Stimulated activated CD8-positive, alpha-beta memory T cell treated with anti-CD3 and anti-CD28 coated beads, Interleukin-7, amount 100 ng/mL, for 4 hours (primary cell): ENCODE measurements around the gene VEPH1.

Experiments used
- DNase-seq, 2 donors: peaks; one replicate each; pipeline ENCODE4 v3.0.0-alpha.2; 2020; ENCODE audit warnings: low read depth in 2 of 2

The VEPH1 gene

DNA sequence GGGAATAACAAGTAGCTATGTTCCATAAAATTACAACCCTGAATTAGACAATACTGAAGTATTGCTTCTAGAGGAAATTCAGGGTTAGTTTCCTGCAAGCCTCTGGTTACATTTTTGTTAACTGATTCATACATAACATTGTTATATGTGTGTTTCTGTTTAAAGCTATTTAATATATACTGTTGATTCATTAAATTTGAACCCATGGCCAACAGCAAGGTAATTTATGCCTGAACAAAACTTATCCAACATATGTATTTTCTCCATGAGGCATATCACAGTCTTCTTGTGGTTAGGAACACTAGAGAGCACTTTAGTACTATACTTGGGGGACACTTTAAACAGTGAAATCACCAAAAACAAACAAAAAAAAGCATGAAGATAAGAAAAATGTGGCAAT lies 114.2 kb downstream of the VEPH1 start:
- DNase-seq, result no peak

DNA sequence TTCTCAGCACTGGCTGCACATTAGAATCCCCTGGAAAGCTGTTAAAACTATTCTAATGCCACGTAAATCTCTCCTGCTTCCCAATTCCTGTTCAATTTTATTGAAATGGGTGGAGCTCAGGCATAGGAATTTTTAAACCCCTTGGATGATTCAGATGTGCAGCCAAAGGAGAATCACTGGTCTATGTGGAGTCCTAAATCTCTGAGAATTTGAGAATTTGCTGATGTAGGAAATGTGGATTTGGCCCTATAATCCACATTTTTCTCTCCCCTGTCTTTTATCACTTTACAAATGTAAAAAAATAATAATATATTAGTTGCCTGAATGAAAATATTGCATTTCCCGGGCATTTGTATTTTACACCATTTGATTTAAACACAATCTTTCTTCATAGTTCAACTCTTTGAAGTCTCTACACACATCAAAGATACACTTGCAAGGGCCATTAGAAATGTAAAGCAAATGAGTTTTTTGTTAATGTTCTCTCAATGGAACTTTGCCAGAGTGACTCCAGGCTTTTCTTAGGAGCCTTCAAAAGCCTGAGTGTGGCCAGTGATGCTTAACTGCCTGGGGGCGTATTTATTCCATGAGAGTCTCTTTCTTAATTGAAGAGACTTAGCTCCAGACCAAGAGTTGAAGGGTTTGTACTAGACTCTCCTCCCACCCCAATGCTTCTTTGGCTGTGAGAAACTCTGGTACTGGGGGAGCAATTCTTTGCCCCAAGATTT lies 115.3 kb downstream of the VEPH1 start:
- no peak for DNase-seq

GRCh38 chr3:157384491-157384890 lies 118.7 kb downstream of the VEPH1 start:
- DNase-seq, result no peak

DNA sequence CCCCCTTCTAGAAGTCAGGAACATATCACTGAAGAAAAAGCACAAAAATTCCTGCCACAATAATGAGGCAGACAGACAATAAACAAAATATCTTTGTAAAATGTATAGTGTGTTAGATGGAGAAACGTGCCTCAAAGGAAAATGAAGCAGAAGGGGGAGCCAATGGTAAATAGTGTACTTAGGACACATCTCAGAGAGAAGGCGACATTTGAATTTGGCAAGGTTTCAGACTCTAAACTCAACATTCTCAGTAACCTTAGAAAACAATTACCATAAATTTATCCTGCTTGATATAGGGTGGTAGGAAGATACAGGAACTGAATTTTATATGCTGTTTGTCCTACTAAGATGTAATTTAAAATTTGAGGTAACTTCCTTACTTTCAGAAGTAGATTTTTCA lies 119.2 kb downstream of the VEPH1 start:
- no peak for DNase-seq

- DNase-seq, result no peak
Measured at GRCh38 chr3:157381606-157382005, 121.6 kb downstream of the VEPH1 start.

GRCh38 chr3:157379525-157380140 lies 123.6 kb downstream of the VEPH1 start:
- no peak for DNase-seq

GRCh38 chr3:157376603-157377300 lies 126.5 kb downstream of the VEPH1 start:
- no peak for DNase-seq

GRCh38 chr3:157375342-157375986 lies 127.8 kb downstream of the VEPH1 start:
- DNase-seq, result no peak

GRCh38 chr3:157374933-157375332 lies 128.3 kb downstream of the VEPH1 start:
- no peak for DNase-seq

DNA sequence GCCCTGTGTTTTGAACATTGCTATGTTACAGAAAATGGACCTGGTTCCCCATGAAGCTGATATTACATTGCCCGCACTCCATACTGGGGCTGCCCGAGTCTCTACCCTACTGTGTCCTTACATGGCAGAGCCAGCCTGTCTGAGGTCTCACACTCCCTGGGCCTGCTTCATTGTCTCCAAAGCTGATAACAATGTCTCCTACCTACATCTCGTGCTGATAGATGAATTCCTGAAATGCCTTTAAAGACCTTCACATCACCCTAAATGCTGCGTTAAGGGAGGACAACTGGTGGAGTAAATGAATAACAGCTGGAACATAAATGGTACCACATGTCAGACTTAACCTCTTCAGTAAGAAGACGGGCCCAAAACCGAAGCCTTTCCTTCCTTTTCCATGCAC lies 129.4 kb downstream of the VEPH1 start:
- no peak for DNase-seq

- no peak for DNase-seq
Measured at GRCh38 chr3:157370867-157371266, 132.3 kb downstream of the VEPH1 start.

DNA sequence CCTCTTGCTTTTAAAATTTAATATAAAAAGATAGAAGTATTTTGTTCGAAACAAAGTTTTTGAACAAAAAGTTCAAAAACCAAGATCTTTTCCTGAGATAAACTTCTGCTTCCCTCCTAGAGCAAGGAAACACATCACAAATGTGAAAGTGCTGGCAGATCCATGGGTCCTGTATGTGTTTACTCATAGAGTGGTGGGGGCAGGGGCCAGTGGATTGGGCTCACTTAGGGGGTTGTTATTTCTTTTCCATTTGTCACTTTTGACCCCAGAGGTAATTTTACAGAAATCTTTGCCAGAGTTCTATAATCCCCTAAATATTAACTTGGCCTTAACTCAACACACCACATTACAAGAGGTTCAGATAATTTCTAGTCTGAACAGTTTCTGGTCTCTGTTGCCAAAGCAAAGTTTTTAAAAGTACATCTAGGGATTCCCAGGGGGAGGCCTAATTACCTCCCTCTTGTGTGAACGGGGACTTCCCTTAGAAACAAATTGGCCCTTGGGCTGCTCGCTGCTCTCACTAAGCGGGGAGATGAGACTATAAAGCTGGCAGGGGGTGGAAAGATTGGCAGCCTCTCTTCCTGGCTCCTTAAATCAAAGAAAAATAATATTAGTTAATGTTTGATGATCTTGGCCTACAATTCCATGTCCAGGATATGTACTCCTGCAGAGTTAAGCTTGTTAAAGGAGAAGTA lies 133.3 kb downstream of the VEPH1 start:
- no peak for DNase-seq

DNA sequence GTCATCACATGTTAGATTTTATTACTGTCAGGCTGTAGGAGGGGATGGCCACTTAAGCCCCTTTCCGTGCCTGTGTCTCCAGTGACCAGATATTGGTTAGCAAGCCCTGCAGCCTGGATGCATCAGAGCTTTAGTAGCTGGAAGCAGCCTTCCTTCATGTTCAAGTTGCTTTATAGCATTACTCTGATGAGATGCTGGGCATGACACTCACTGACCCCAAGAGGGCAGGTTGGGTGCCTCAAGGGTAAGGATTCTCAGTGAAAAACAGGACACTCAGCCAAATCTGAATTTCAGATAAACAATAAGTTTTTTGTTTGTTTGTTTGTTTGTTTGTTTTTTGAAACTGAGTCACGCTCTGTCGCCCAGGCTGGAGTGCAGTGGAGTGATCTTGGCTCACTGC lies 135.0 kb downstream of the VEPH1 start:
- no peak for DNase-seq

- no peak for DNase-seq
Measured at GRCh38 chr3:157363393-157363792, 139.8 kb downstream of the VEPH1 start.

- no peak for DNase-seq
Measured at GRCh38 chr3:157362348-157362747, 140.9 kb downstream of the VEPH1 start.

DNA sequence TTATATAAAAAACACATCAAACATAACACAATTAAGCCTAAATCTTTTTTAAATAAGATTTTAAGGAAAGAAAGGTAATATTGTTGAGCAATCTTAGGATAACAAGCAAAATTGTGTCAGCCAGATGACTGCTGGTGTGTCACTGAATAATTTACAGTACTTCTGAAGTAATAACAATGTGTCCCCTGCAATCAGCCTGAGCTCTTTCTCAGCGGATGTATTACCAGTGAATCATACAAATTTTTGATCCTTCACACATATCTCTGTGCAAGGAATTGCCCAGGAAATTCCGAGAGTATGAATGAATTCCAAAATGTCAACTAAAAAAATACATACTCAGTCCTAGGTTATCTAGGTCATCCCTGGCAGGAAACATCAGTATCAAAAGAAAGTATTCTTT lies 143.2 kb downstream of the VEPH1 start:
- DNase-seq, result no peak

GRCh38 chr3:157356541-157356940 lies 146.7 kb downstream of the VEPH1 start:
- no peak for DNase-seq

DNA sequence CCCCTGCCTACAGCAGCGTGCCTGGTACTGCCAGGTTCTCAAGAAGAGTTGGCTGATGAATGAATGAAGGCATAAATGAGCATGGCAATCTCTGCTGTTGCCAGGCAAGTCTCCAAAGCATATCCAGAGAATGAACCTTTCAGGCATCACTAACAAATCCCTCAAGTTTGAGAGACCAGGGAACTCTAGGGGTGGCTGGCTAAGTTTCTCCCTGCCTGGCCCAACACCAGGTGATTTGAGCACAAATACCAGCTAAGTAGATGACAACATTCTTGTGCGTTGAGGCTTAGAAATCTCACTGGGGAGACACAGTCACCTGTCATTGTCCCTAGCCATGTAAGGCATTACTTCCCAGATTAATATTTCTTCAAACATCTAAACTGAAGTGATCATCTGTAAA lies 147.9 kb downstream of the VEPH1 start:
- no peak for DNase-seq

GRCh38 chr3:157354722-157355121 lies 148.5 kb downstream of the VEPH1 start:
- no peak for DNase-seq

DNA sequence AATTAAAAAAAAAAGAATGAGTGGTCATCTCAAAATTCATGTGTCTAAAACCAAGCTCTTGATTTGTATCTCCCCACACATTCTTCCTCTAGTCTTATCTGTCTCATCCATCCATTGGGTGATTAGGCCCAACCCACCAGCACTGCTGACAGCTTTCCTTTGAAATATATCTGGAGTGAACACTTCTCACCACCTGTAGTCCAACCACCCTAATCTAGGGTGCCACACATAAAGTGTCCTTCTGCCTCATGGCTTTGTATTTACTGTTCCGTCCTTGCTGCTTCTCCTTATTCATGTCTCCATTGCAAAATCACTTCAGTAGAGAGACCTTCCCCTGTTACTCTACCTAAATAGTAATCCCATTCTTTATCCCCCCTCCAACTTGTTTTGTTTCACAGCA lies 149.0 kb downstream of the VEPH1 start:
- DNase-seq, result no peak

- DNase-seq, result no peak
Measured at GRCh38 chr3:157353652-157354051, 149.6 kb downstream of the VEPH1 start.

DNA sequence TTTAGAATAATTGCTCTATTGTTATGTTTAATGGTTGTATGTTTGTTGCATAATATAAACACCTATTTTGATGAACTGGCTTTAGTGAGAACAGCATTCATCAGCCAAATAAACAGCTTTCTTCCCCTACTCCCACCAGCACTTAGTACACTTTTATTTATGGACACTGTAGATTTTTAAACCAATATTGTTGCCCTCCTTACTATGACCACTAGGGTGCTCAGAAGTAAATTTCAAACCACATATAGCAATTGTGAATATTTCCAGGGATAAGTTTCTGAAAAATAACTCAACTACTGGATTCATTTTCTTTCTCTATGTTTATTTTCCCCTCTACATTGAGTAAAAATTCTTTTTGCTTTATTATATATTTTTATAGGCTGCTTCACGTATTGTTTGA lies 151.2 kb downstream of the VEPH1 start:
- DNase-seq, result no peak
